GM12878 (cell line): ENCODE data around the gene XKRX. TPM values are rescaled to one million over a fixed set of nuclear protein-coding genes. Genes with fewer than 3 reads are reported as not detected.

ENCODE experiments used
- ATAC-seq: fragments of 200-7000 bp; cut with Tn5 transposase; 3 replicates; pipeline ENCODE4 v1.9.1; 2020; ENCODE audit warnings: mild to moderate bottlenecking, moderate library complexity
- BruUV-seq: library from RNA; stranded (reverse); fragments of 400-500 nt; replicated peaks from 2 replicates; lab custom pipeline; 2021; lab: Mats Ljungman, UMichigan
- CTCF ChIA-PET: fragments of 300-600 bp; sonication (Branson Sonifier 250); formaldehyde crosslinking; extraction: SDS; loops from one replicate; lab custom pipeline; 2021; ENCODE audit warnings: inconsistent platforms; lab: Yijun Ruan, JAX
- POLR2A ChIA-PET: fragments of 350-600 bp; formaldehyde crosslinking; extraction: SDS; loops from one replicate; lab custom pipeline; 2021; ENCODE audit warnings: inconsistent platforms; lab: Charles Lee
- RAD21 ChIA-PET: fragments of 300-600 bp; sonication (Branson Sonifier 250); formaldehyde crosslinking; loops from one replicate; lab custom pipeline; 2023; ENCODE audit warnings: antibody characterized with exemption; ENCODE audit not compliant: unreplicated experiment; lab: Charles Lee
- SMC1A ChIA-PET: fragments of 300-600 bp; sonication (Branson Sonifier 250); formaldehyde crosslinking; loops from one replicate; lab custom pipeline; 2023; ENCODE audit not compliant: unreplicated experiment, uncharacterized antibody; lab: Charles Lee
- DNase-seq: peaks from one replicate; pipeline ENCODE4 v3.0.0-alpha.2; 2011; ENCODE audit warnings: low read depth, low spot score
- FAIRE-seq: peaks from 3 replicates; lab custom pipeline; 2011; peaks lifted over from hg19 to GRCh38; lab: Jason Lieb, UNC
- H2AFZ ChIP-seq: 2 replicates; pipeline ENCODE4 v1.6.0; 2011; ENCODE audit warnings: low read depth, low read length, control low read depth; ENCODE audit not compliant: control insufficient read depth
- H3K27ac ChIP-seq: 2 replicates; pipeline ENCODE4 v1.5.1; 2011; ENCODE audit warnings: control low read depth; ENCODE audit not compliant: control insufficient read depth, insufficient read depth
- H3K27me3 ChIP-seq, 2 experiments: replicated peaks in 1 of 2; 2 replicates each; pipeline versions ENCODE4 v1.6.0 to v1.6.1; 2011; ENCODE audit warnings: low read length in 1 of 2; ENCODE audit not compliant: control insufficient read depth in 2 of 2, insufficient read depth in 2 of 2
- H3K36me3 ChIP-seq, 2 experiments: 2 replicates each; pipeline ENCODE4 v1.5.1; 2011; ENCODE audit warnings: low read length in 1 of 2; ENCODE audit not compliant: control insufficient read depth in 2 of 2, insufficient read depth in 2 of 2
- H3K4me1 ChIP-seq: 2 replicates; pipeline ENCODE4 v1.6.1; 2011; ENCODE audit warnings: mild to moderate bottlenecking, low read length, moderate library complexity, mixed read lengths; ENCODE audit not compliant: control insufficient read depth, insufficient read depth
- H3K4me2 ChIP-seq: 2 replicates; pipeline ENCODE4 v1.6.0; 2011; ENCODE audit warnings: control low read depth; ENCODE audit not compliant: control insufficient read depth, insufficient read depth
- H3K4me3 ChIP-seq: fragments of 200-600 bp; sonication (generic); 2 replicates; pipeline ENCODE4 v1.5.1; 2016
- H3K79me2 ChIP-seq: 2 replicates; pipeline ENCODE4 v1.6.0; 2011; ENCODE audit warnings: low read length; ENCODE audit not compliant: control insufficient read depth, insufficient read depth
- H3K9ac ChIP-seq: 2 replicates; pipeline ENCODE4 v1.8.0; 2011; ENCODE audit warnings: low read length, control low read depth, mixed read lengths; ENCODE audit not compliant: control insufficient read depth, insufficient read depth
- H3K9me3 ChIP-seq: replicated peaks from 3 replicates; pipeline ENCODE4 v1.5.1; 2011; ENCODE audit warnings: mild to moderate bottlenecking, low read length; ENCODE audit not compliant: control insufficient read depth, insufficient read depth
- H4K20me1 ChIP-seq: 2 replicates; pipeline ENCODE4 v1.6.0; 2011; ENCODE audit not compliant: control insufficient read depth, insufficient read depth
- BMI1 ChIP-seq: fragments of 450-650 bp; IDR thresholded peaks from 2 replicates; pipeline ENCODE4 v1.6.1; 2016; ENCODE audit warnings: mild to moderate bottlenecking, moderate library complexity, borderline replicate concordance
- CBX5 ChIP-seq: sonication (generic); IDR thresholded peaks from 2 replicates; pipeline ENCODE4 v1.6.1; 2016; ENCODE audit warnings: low read depth, moderate library complexity, mild to moderate bottlenecking, inconsistent platforms
- CEBPB ChIP-seq, 2 experiments: fragments of 150-350 bp in 1 of 2; IDR thresholded peaks; 2 replicates each; pipeline ENCODE4 v1.6.1; 2012 to 2014; ENCODE audit warnings: low read depth in 2 of 2, low read length in 2 of 2, borderline replicate concordance in 1 of 2, inconsistent platforms in 1 of 2
- EGR1 ChIP-seq, 2 experiments: IDR thresholded peaks; 1 replicate in 1 of 2; 2 replicates in 1 of 2; pipeline ENCODE4 v1.6.1; 2011 to 2012; ENCODE audit warnings: low read depth in 2 of 2, low read length in 2 of 2, borderline replicate concordance in 1 of 2, mild to moderate bottlenecking in 1 of 2, moderate library complexity in 1 of 2
- HDGF ChIP-seq: fragments of 450-650 bp; IDR thresholded peaks from 2 replicates; pipeline ENCODE4 v1.6.1; 2016; ENCODE audit warnings: antibody characterized with exemption
- HSF1 ChIP-seq: fragments of 150-350 bp; IDR thresholded peaks from 2 replicates; pipeline ENCODE4 v1.6.1; 2014; ENCODE audit warnings: mild to moderate bottlenecking, low read depth, low read length
- MEF2A ChIP-seq: IDR thresholded peaks from 2 replicates; pipeline ENCODE4 v1.6.1; 2011; ENCODE audit warnings: low read depth, mild to moderate bottlenecking, low read length, moderate library complexity; ENCODE audit not compliant: insufficient read depth
- MTA3 ChIP-seq: IDR thresholded peaks from 2 replicates; pipeline ENCODE4 v1.6.1; 2012; ENCODE audit warnings: low read length, inconsistent platforms, borderline replicate concordance
- SP1 ChIP-seq: IDR thresholded peaks from one replicate; pipeline ENCODE4 v1.6.1; 2011; ENCODE audit warnings: low read depth, low read length
- TBL1XR1 ChIP-seq: IDR thresholded peaks from 2 replicates; pipeline ENCODE4 v1.6.1; 2012; ENCODE audit warnings: low read depth, low read length, improper control_type of control experiment
- YBX1 ChIP-seq: fragments of 450-650 bp; IDR thresholded peaks from 2 replicates; pipeline ENCODE4 v1.6.1; 2016; ENCODE audit warnings: antibody characterized with exemption
- ZNF207 ChIP-seq: fragments of 450-650 bp; IDR thresholded peaks from 2 replicates; pipeline ENCODE4 v1.6.1; 2014; ENCODE audit warnings: antibody characterized with exemption, mild to moderate bottlenecking, borderline replicate concordance
- ZNF274 ChIP-seq: IDR thresholded peaks from one replicate; pipeline ENCODE4 v1.8.0; 2011; ENCODE audit not compliant: insufficient read length, insufficient read depth
- WGBS: methylation state at CpG from one replicate; pipeline ENCODE4 v1.1.6; 2016; ENCODE audit warnings: low lambda C conversion rate; ENCODE audit not compliant: insufficient replicate concordance, insufficient coverage; ENCODE audit errors: missing lambda C conversion rate; 5-methylcytosine and 5-hydroxymethylcytosine counted together
- in situ Hi-C: fragments of 300-500 bp; cut with MboI; formaldehyde crosslinking; loops from 9 replicates; pipeline ENCODE4 v1.14.3; 2018; ENCODE audit warnings: mixed read lengths
- intact Hi-C: fragments of 100-400 bp; cut with micrococcal nuclease; formaldehyde crosslinking; loops from one replicate; pipeline ENCODE4 v1.14.2; 2022; ENCODE audit not compliant: unreplicated experiment
- polyA plus RNA-seq, 11 experiments: library from polyadenylated mRNA; depleted of rRNA in 4 of 11; unstranded in 6 of 11; stranded (reverse) in 5 of 11; fragments of >200 nt; fragmentation: Nextera tagmentation in 4 of 11; fragmentation: Illumina TruSeq in 1 of 11; extraction: Ambion mirVana in 4 of 11; extraction: Trizol in 1 of 11; gene quantifications; 1 replicate in 1 of 11; 2 replicates in 10 of 11; pipeline versions ENCODE4 v1.2.1 to v1.2.3, GENCODE V29; 2011 to 2016; ENCODE audit warnings: inconsistent platforms in 2 of 11, missing spikeins in 2 of 11, low read depth in 1 of 11
- total RNA-seq, 4 experiments: library from RNA; depleted of rRNA in 3 of 4; stranded (reverse); fragments of >200 nt in 3 of 4; fragmentation: Illumina TruSeq in 1 of 4; extraction: Trizol in 1 of 4; gene quantifications; 2 replicates each; pipeline versions ENCODE4 v1.2.1 to v1.2.3, GENCODE V29; 2013 to 2021
- TF ChIP-seq, protein P1 (sequence below): fragments of 450-650 bp; IDR thresholded peaks from 2 replicates; pipeline ENCODE4 v1.6.1; 2017; ENCODE audit warnings: low read depth, mild to moderate bottlenecking, moderate library complexity

XKRX gene
- total and polyA plus RNA-seq, 10 of the 15 experiments (the other 5 are each of a cell fraction or from before 2014, with no cell fraction given): 0.07 to 0.30 (median 0.22) TPM; not detected in 4

DNA sequence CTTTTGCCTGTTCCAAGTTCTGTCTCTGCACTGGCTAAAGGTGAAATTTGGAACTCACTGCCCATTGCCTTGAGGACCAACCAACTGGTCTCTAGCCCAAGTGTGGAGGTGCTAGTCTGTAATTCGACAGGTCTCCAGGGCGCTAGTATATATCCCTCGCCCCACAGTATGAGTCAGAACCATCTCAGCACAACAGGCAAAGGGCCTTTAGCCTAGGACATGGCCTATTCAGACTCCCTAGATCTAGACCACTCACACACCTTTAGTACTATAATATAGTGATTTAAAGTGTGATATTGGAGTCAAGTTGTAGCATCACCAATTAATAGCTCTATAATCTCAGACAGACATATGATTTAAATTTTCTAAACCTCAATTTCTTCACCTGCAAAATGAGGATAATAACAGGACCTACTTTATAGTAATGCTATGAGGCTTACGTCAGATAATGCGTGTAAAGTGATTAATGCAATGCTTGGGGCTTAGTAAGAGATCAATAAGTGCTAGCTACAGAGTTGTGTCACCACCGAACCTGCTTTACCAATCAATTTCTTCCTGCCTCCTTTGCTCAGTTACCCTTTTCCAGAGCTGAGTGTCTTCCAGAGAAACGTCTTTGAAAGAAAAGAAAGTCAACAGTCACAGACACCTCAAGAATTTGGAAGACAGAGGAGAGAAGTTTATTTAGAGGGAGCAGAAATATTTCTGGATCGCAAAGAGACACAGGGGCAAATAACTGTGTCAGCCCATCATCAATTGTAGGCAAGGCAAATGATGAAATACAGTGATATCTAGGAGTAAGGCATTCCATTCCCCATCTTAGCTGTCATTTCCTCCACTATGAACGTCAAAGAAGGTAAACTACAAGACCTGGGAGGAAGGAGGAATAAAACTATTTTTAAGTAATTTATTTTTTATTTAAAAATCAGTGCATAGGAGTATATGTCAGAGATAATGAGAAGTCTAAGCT lies 56.8 kb downstream of the XKRX start (continued):
- TF ChIP-seq HSF1 (no peak), CBX5 (no peak)

- ChIA-PET RAD21 (no interaction called here), SMC1A (no interaction called here)
- Histone ChIP-seq H3K27ac (no peak overlapping the region), H2AFZ (no peak overlapping the region), H3K9me3 (no peaks in the 10 kb centered on the region), H3K9ac (no peak overlapping the region), H3K27me3 (no peaks in the 10 kb centered on the region; a peak in 1 of 4 replicates), H3K79me2 (no peaks in the 10 kb centered on the region)
- intact Hi-C loops: no loop called here
- TF ChIP-seq YBX1: no peak
- no peak for TF ChIP-seq BMI1
- no peak for TF ChIP-seq TBL1XR1
- no peak for TF ChIP-seq CEBPB (IDR thresholded peaks at IDR 0.05; ENCODE audit: borderline replicate concordance in 1 of 2, low read depth in 2 of 2, low read length in 2 of 2)
- TF ChIP-seq, protein P1, sequence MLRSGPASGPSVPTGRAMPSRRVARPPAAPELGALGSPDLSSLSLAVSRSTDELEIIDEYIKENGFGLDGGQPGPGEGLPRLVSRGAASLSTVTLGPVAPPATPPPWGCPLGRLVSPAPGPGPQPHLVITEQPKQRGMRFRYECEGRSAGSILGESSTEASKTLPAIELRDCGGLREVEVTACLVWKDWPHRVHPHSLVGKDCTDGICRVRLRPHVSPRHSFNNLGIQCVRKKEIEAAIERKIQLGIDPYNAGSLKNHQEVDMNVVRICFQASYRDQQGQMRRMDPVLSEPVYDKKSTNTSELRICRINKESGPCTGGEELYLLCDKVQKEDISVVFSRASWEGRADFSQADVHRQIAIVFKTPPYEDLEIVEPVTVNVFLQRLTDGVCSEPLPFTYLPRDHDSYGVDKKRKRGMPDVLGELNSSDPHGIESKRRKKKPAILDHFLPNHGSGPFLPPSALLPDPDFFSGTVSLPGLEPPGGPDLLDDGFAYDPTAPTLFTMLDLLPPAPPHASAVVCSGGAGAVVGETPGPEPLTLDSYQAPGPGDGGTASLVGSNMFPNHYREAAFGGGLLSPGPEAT: no peak
- TF ChIP-seq MEF2A: no peak
- no peak for TF ChIP-seq SP1
- TF ChIP-seq MTA3: no peak
- TF ChIP-seq ZNF274: no peak
- TF ChIP-seq EGR1 (IDR thresholded peaks at IDR 0.05; ENCODE audit: borderline replicate concordance in 1 of 2, low read depth in 2 of 2, low read length in 2 of 2): no peak
- no peak for TF ChIP-seq ZNF207
- no peak for TF ChIP-seq HDGF
- TF ChIP-seq, all 136 proteins: peak for 0
- no peaks in the 10 kb centered on the region for H3K36me3 ChIP-seq
- CTCF ChIA-PET: no interaction called here
- H4K20me1 ChIP-seq: no peaks in the 10 kb centered on the region
- POLR2A ChIA-PET: no interaction called here
- no TSS peak for BruUV-seq
- H3K4me2 ChIP-seq: no peak overlapping the region
- H3K4me3 ChIP-seq: no peak overlapping the region
- ATAC-seq: no peak
- no peaks in the 10 kb centered on the region for H3K4me1 ChIP-seq
- DNase-seq: no peak
- in situ Hi-C loops: no loop called here
- WGBS: 59% methylated on average over 5 of the region's 5 CpGs
- FAIRE-seq: no peak
These were observed 58.2 kb downstream of the XKRX start for GRCh38 chrX:100870527-100870926.
